ENCODE data around the gene UNC79. TPM values are rescaled to one million over a fixed set of nuclear protein-coding genes. Genes with fewer than 3 reads are reported as not detected.

The UNC79 gene
- total RNA-seq, 1 experiment from 2014 or later, result 0.05 TPM

- intact Hi-C loops (cut with micrococcal nuclease; ENCODE audit: unreplicated experiment), result no loop called here
- no peak for DNase-seq (ENCODE audit: low read depth, low spot score)
- no peak for ATAC-seq
- BruUV-seq (replicated peaks), result no TSS peak
- no peak overlapping the region for H3K4me3 ChIP-seq (ENCODE audit: low read depth in 2 of 2, low read length in 2 of 2)
- H3K9me3 ChIP-seq (ENCODE audit: control insufficient read depth, insufficient read depth, low read depth, low read length), result peaks cover 5% of the 10 kb centered on the region; the same call in 1 of the 2 replicates
- ChIA-PET POLR2A (no interaction called here), CTCF (no interaction called here)
- peaks cover 8% of the 10 kb centered on the region for H3K27me3 ChIP-seq (ENCODE audit: control insufficient read depth, insufficient read depth, low read length)
- TF ChIP-seq SIN3A (IDR thresholded peaks at IDR 0.05; ENCODE audit: borderline replicate concordance, insufficient read depth, low read depth, low read length) (no peak), POLR2AphosphoS5 (IDR thresholded peaks at IDR 0.05; ENCODE audit: low read depth, low read length) (no peak), REST (IDR thresholded peaks at IDR 0.05; ENCODE audit: insufficient read depth in 1 of 2, low read depth in 2 of 2, low read length in 1 of 2) (peak; percentile 70 to 72)
- H3K36me3 ChIP-seq (ENCODE audit: control insufficient read depth, insufficient read depth, low read length), result no peaks in the 10 kb centered on the region
- in situ Hi-C loops (cut with HindIII; ENCODE audit: low pct_unique_long_range_greater_than_20kb, low sequenced_read_pairs), result no loop called here
- no peak overlapping the region for H3K27ac ChIP-seq (ENCODE audit: low read length)
- H3K4me1 ChIP-seq (ENCODE audit: control insufficient read depth, insufficient read depth, low read length), result no peaks in the 10 kb centered on the region
Measured at GRCh38 chr14:93431036-93431670, 414 bp downstream of the UNC79 start.

GRCh38 chr14:93454224-93454623 is 23.5 kb downstream of the UNC79 start:
- BruUV-seq (replicated peaks), result no TSS peak
- TF ChIP-seq POLR2AphosphoS5 (IDR thresholded peaks at IDR 0.05; ENCODE audit: low read depth, low read length) (no peak), SIN3A (IDR thresholded peaks at IDR 0.05; ENCODE audit: borderline replicate concordance, insufficient read depth, low read depth, low read length) (no peak), TCF7L2 (IDR thresholded peaks at IDR 0.05; ENCODE audit: low read depth, low read length) (no peak), REST (IDR thresholded peaks at IDR 0.05; ENCODE audit: insufficient read depth in 1 of 2, low read depth in 2 of 2, low read length in 1 of 2) (no peak)
- TF ChIP-seq, protein P1, sequence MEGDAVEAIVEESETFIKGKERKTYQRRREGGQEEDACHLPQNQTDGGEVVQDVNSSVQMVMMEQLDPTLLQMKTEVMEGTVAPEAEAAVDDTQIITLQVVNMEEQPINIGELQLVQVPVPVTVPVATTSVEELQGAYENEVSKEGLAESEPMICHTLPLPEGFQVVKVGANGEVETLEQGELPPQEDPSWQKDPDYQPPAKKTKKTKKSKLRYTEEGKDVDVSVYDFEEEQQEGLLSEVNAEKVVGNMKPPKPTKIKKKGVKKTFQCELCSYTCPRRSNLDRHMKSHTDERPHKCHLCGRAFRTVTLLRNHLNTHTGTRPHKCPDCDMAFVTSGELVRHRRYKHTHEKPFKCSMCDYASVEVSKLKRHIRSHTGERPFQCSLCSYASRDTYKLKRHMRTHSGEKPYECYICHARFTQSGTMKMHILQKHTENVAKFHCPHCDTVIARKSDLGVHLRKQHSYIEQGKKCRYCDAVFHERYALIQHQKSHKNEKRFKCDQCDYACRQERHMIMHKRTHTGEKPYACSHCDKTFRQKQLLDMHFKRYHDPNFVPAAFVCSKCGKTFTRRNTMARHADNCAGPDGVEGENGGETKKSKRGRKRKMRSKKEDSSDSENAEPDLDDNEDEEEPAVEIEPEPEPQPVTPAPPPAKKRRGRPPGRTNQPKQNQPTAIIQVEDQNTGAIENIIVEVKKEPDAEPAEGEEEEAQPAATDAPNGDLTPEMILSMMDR (IDR thresholded peaks at IDR 0.05), result no peak
- no peaks in the 10 kb centered on the region for H3K36me3 ChIP-seq (ENCODE audit: control insufficient read depth, insufficient read depth, low read length)
- no peak overlapping the region for H3K4me3 ChIP-seq (ENCODE audit: low read depth in 2 of 2, low read length in 2 of 2)
- CTCF ChIA-PET, result no interaction called here
- H3K9me3 ChIP-seq (ENCODE audit: control insufficient read depth, insufficient read depth, low read depth, low read length), result no peaks in the 10 kb centered on the region
- H3K4me1 ChIP-seq (ENCODE audit: control insufficient read depth, insufficient read depth, low read length), result no peaks in the 10 kb centered on the region
- POLR2A ChIA-PET, result no interaction called here
- intact Hi-C loops (cut with micrococcal nuclease; ENCODE audit: unreplicated experiment), result no loop called here
- in situ Hi-C loops (cut with HindIII; ENCODE audit: low pct_unique_long_range_greater_than_20kb, low sequenced_read_pairs), result no loop called here
- H3K27me3 ChIP-seq (ENCODE audit: control insufficient read depth, insufficient read depth, low read length), result 0 out of 2 replicates have a peak, but pooled peaks cover 3% of the 10 kb centered on the region
- DNase-seq (ENCODE audit: low read depth, low spot score) (no peak), ATAC-seq (no peak)
- no peak overlapping the region for H3K27ac ChIP-seq (ENCODE audit: low read length)
